ENCODE results near the gene CYFIP2. TPM values are rescaled to one million over a fixed set of nuclear protein-coding genes. Genes with fewer than 3 reads are reported as not detected.

CYFIP2 gene
- polyA plus RNA-seq, 1 donor from 2014 or later: 59.7 TPM

- Histone ChIP-seq H3K4me3 (ENCODE audit: low read length) (no peak overlapping the region), H2AFZ (ENCODE audit: low read depth, low read length) (no peak overlapping the region), H4K20me1 (ENCODE audit: insufficient read depth) (no peaks in the 10 kb centered on the region), H3K79me2 (replicated peaks; ENCODE audit: insufficient read depth, low read length) (no peaks in the 10 kb centered on the region), H3K36me3 (ENCODE audit: insufficient read depth, low read length) (no peaks in the 10 kb centered on the region), H3K27ac (ENCODE audit: low read length) (no peak overlapping the region), H3K9me3 (ENCODE audit: low read length) (no peaks in the 10 kb centered on the region), H3K9ac (ENCODE audit: low read length) (no peak overlapping the region), H3K4me2 (ENCODE audit: low read length) (no peak overlapping the region), H3K9me2 (ENCODE audit: insufficient read depth, low read length) (no peaks in the 10 kb centered on the region), H3K27me3 (ENCODE audit: insufficient read depth, low read depth, low read length) (no peaks in the 10 kb centered on the region), H3F3A (ENCODE audit: insufficient read depth, low read length, poor library complexity, severe bottlenecking) (no peaks in the 10 kb centered on the region)
- no peak for TF ChIP-seq RAD21 (conservative IDR thresholded peaks at IDR 0.05)
- TF ChIP-seq POLR2AphosphoS5 (IDR thresholded peaks at IDR 0.05): no peak
- no peak for TF ChIP-seq EZH2 (IDR thresholded peaks at IDR 0.05; ENCODE audit: borderline replicate concordance, insufficient read depth, low read length, poor library complexity, severe bottlenecking)
- no peak for TF ChIP-seq TAF1 (IDR thresholded peaks at IDR 0.05; ENCODE audit: low read depth)
- no peak for TF ChIP-seq MXI1 (conservative IDR thresholded peaks at IDR 0.05; ENCODE audit: poor library complexity, severe bottlenecking)
- no peak for TF ChIP-seq CTCF (IDR thresholded peaks at IDR 0.05; ENCODE audit: poor library complexity, severe bottlenecking)
- no peak for TF ChIP-seq EP300 (conservative IDR thresholded peaks at IDR 0.05; ENCODE audit: poor library complexity, severe bottlenecking)
- no peak for TF ChIP-seq REST (IDR thresholded peaks at IDR 0.05; ENCODE audit: borderline replicate concordance)
- no peak for TF ChIP-seq SMC3 (conservative IDR thresholded peaks at IDR 0.05; ENCODE audit: poor library complexity)
Measured at GRCh38 chr5:157217289-157218024, 48.5 kb upstream of the CYFIP2 start.

GRCh38 chr5:157219491-157220271 is 46.2 kb upstream of the CYFIP2 start:
- Histone ChIP-seq H3K79me2 (replicated peaks; ENCODE audit: insufficient read depth, low read length) (no peaks in the 10 kb centered on the region), H3F3A (ENCODE audit: insufficient read depth, low read length, poor library complexity, severe bottlenecking) (no peaks in the 10 kb centered on the region), H3K9me3 (ENCODE audit: low read length) (no peaks in the 10 kb centered on the region), H3K9ac (ENCODE audit: low read length) (no peak overlapping the region), H3K27me3 (ENCODE audit: insufficient read depth, low read depth, low read length) (no peaks in the 10 kb centered on the region), H3K27ac (ENCODE audit: low read length) (no peak overlapping the region), H3K4me2 (ENCODE audit: low read length) (no peak overlapping the region), H3K4me3 (ENCODE audit: low read length) (no peak overlapping the region), H2AFZ (ENCODE audit: low read depth, low read length) (no peak overlapping the region), H3K36me3 (ENCODE audit: insufficient read depth, low read length) (no peaks in the 10 kb centered on the region), H3K9me2 (ENCODE audit: insufficient read depth, low read length) (no peaks in the 10 kb centered on the region), H4K20me1 (ENCODE audit: insufficient read depth) (no peaks in the 10 kb centered on the region)
- TF ChIP-seq EZH2 (IDR thresholded peaks at IDR 0.05; ENCODE audit: borderline replicate concordance, insufficient read depth, low read length, poor library complexity, severe bottlenecking): no peak
- no peak for TF ChIP-seq RAD21 (conservative IDR thresholded peaks at IDR 0.05)
- TF ChIP-seq POLR2AphosphoS5 (IDR thresholded peaks at IDR 0.05): no peak
- no peak for TF ChIP-seq SMC3 (conservative IDR thresholded peaks at IDR 0.05; ENCODE audit: poor library complexity)
- no peak for TF ChIP-seq MXI1 (conservative IDR thresholded peaks at IDR 0.05; ENCODE audit: poor library complexity, severe bottlenecking)
- no peak for TF ChIP-seq CTCF (IDR thresholded peaks at IDR 0.05; ENCODE audit: poor library complexity, severe bottlenecking)
- TF ChIP-seq EP300 (conservative IDR thresholded peaks at IDR 0.05; ENCODE audit: poor library complexity, severe bottlenecking): no peak
